Measurements from ENCODE around the gene COL11A1.

GRCh38 chr1:103125219-103125618 is 16.9 kb upstream of the COL11A1 start:
- TF ChIP-seq CTCF (IDR thresholded peaks at IDR 0.05), result no peak
- TF ChIP-seq POLR2A (IDR thresholded peaks at IDR 0.05), result no peak

All from body of pancreas (tissue), 4 donors.